ENCODE measurements around the gene IGFBP1. TPM values are rescaled to one million over a fixed set of nuclear protein-coding genes. Genes with fewer than 3 reads are reported as not detected.

The IGFBP1 gene
- total RNA-seq, 1 donor = 4.0 TPM

- Histone ChIP-seq H3K4me2 (ENCODE audit: insufficient read depth, low read length) (no peak overlapping the region), H3K27me3 (ENCODE audit: insufficient read depth, low read length) (no peaks in the 10 kb centered on the region), H4K20me1 (ENCODE audit: insufficient read depth, low read length) (peaks cover 44% of the 10 kb centered on the region), H3K4me3 (ENCODE audit: insufficient read depth, low read length) (no peak overlapping the region), H3K79me2 (ENCODE audit: insufficient read depth, low read length) (peaks cover 21% of the 10 kb centered on the region), H3K9me3 (ENCODE audit: low read depth, low read length) (no peaks in the 10 kb centered on the region), H3K4me1 (ENCODE audit: insufficient read depth, low read length) (peaks cover 22% of the 10 kb centered on the region), H3K27ac (ENCODE audit: low read depth, low read length) (no peak overlapping the region), H3K36me3 (ENCODE audit: insufficient read depth, low read length) (peaks cover 66% of the 10 kb centered on the region), H2AFZ (ENCODE audit: low read length) (no peak overlapping the region)
- no peak for TF ChIP-seq CTCF (IDR thresholded peaks at IDR 0.05; ENCODE audit: extremely low read depth, low read depth, low read length)
- no peak for DNase-seq (ENCODE audit: insufficient read length, low spot score, missing footprints)
These were observed 26.6 kb downstream of the IGFBP1 start for GRCh38 chr7:45914911-45915310.

- H3K27me3 ChIP-seq (ENCODE audit: insufficient read depth, low read length) = no peaks in the 10 kb centered on the region
- no peaks in the 10 kb centered on the region for H3K9me3 ChIP-seq (ENCODE audit: low read depth, low read length)
- no peak for TF ChIP-seq CTCF (IDR thresholded peaks at IDR 0.05; ENCODE audit: extremely low read depth, low read depth, low read length)
- peaks cover 66% of the 10 kb centered on the region for H3K36me3 ChIP-seq (ENCODE audit: insufficient read depth, low read length)
- no peak overlapping the region for H2AFZ ChIP-seq (ENCODE audit: low read length)
- no peak overlapping the region for H3K4me3 ChIP-seq (ENCODE audit: insufficient read depth, low read length)
- H3K4me2 ChIP-seq (ENCODE audit: insufficient read depth, low read length) = no peak overlapping the region
- H3K79me2 ChIP-seq (ENCODE audit: insufficient read depth, low read length) = peaks cover 28% of the 10 kb centered on the region
- H3K27ac ChIP-seq (ENCODE audit: low read depth, low read length) = no peak overlapping the region
- H4K20me1 ChIP-seq (ENCODE audit: insufficient read depth, low read length) = peaks cover 46% of the 10 kb centered on the region
- H3K4me1 ChIP-seq (ENCODE audit: insufficient read depth, low read length) = peaks cover 23% of the 10 kb centered on the region
- peak; percentile 65 for DNase-seq (ENCODE audit: insufficient read length, low spot score, missing footprints)
These were observed 27.3 kb downstream of the IGFBP1 start for GRCh38 chr7:45915606-45916005.

GRCh38 chr7:45917064-45917463, 28.8 kb downstream of the IGFBP1 start:
- peaks cover 61% of the 10 kb centered on the region for H3K36me3 ChIP-seq (ENCODE audit: insufficient read depth, low read length)
- H3K79me2 ChIP-seq (ENCODE audit: insufficient read depth, low read length) = peaks cover 28% of the 10 kb centered on the region
- TF ChIP-seq CTCF (IDR thresholded peaks at IDR 0.05; ENCODE audit: extremely low read depth, low read depth, low read length) = no peak
- peak; percentile 66 for DNase-seq (ENCODE audit: insufficient read length, low spot score, missing footprints)
- H3K4me3 ChIP-seq (ENCODE audit: insufficient read depth, low read length) = peak overlapping the region; percentile 77
- H3K9me3 ChIP-seq (ENCODE audit: low read depth, low read length) = no peaks in the 10 kb centered on the region
- H3K27ac ChIP-seq (ENCODE audit: low read depth, low read length) = no peak overlapping the region
- H3K4me2 ChIP-seq (ENCODE audit: insufficient read depth, low read length) = peak overlapping the region; percentile 88
- H4K20me1 ChIP-seq (ENCODE audit: insufficient read depth, low read length) = peaks cover 46% of the 10 kb centered on the region
- H2AFZ ChIP-seq (ENCODE audit: low read length) = no peak overlapping the region
- H3K27me3 ChIP-seq (ENCODE audit: insufficient read depth, low read length) = no peaks in the 10 kb centered on the region
- H3K4me1 ChIP-seq (ENCODE audit: insufficient read depth, low read length) = peaks cover 31% of the 10 kb centered on the region

- peak overlapping the region; percentile 77 for H3K4me3 ChIP-seq (ENCODE audit: insufficient read depth, low read length)
- no peaks in the 10 kb centered on the region for H3K9me3 ChIP-seq (ENCODE audit: low read depth, low read length)
- peak; percentile 93 for DNase-seq (ENCODE audit: insufficient read length, low spot score, missing footprints)
- peak overlapping the region; percentile 14 for H2AFZ ChIP-seq (ENCODE audit: low read length)
- no peaks in the 10 kb centered on the region for H3K27me3 ChIP-seq (ENCODE audit: insufficient read depth, low read length)
- peaks cover 46% of the 10 kb centered on the region for H4K20me1 ChIP-seq (ENCODE audit: insufficient read depth, low read length)
- peak overlapping the region; percentile 60 for H3K27ac ChIP-seq (ENCODE audit: low read depth, low read length)
- peaks cover 56% of the 10 kb centered on the region for H3K36me3 ChIP-seq (ENCODE audit: insufficient read depth, low read length)
- H3K79me2 ChIP-seq (ENCODE audit: insufficient read depth, low read length) = peaks cover 28% of the 10 kb centered on the region
- peak overlapping the region; percentile 88 for H3K4me2 ChIP-seq (ENCODE audit: insufficient read depth, low read length)
- peaks cover 35% of the 10 kb centered on the region for H3K4me1 ChIP-seq (ENCODE audit: insufficient read depth, low read length)
- TF ChIP-seq CTCF (IDR thresholded peaks at IDR 0.05; ENCODE audit: extremely low read depth, low read depth, low read length) = peak; percentile 94
These were observed 29.4 kb downstream of the IGFBP1 start for GRCh38 chr7:45917658-45918057.
